ENCODE results near the gene ZACN.

Gene ZACN

DNA sequence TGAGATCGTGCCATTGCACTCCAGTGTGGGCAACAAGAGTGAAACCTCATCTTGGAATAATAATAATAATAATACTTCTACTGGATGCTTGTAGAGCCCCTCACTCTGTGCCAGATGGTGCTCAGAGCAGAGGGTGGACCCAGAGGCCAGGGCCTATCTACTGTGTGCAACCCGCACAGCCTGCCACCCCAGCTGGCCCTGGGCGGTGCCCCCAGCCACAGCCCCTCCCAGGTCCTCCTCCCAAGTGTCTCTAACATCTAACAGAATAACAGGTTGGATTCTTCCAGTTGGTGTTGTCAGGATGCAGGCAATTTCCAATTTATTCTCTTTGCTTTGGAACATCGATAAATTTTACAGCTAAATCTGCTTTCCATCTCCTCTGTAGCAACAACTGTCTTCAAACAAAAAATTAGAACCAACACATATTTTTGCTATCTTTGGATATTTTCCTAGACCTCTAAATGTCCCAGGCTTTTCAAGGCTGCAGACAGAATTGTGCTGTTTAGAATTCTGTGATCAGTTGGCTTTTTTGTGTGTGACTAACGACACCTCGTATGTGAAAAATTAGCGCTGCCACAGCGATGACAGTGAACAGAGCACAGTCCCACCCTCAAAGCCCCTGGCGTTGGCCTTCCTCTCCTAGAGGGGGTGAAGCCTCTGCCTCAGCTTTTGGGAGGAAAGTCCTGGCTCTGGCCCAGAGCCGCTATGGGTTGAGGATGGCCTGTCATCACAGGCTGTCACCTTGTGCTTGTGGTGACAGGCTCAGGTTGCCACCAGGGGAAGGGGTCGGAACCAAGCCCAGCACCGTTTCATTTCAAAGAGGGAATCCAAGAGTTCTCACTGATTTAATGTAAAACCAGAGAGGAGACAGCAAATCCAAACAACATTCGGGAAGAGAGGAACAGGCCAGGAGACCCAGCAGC lies 44.3 kb upstream of the ZACN start:
- TF ChIP-seq, protein P1, sequence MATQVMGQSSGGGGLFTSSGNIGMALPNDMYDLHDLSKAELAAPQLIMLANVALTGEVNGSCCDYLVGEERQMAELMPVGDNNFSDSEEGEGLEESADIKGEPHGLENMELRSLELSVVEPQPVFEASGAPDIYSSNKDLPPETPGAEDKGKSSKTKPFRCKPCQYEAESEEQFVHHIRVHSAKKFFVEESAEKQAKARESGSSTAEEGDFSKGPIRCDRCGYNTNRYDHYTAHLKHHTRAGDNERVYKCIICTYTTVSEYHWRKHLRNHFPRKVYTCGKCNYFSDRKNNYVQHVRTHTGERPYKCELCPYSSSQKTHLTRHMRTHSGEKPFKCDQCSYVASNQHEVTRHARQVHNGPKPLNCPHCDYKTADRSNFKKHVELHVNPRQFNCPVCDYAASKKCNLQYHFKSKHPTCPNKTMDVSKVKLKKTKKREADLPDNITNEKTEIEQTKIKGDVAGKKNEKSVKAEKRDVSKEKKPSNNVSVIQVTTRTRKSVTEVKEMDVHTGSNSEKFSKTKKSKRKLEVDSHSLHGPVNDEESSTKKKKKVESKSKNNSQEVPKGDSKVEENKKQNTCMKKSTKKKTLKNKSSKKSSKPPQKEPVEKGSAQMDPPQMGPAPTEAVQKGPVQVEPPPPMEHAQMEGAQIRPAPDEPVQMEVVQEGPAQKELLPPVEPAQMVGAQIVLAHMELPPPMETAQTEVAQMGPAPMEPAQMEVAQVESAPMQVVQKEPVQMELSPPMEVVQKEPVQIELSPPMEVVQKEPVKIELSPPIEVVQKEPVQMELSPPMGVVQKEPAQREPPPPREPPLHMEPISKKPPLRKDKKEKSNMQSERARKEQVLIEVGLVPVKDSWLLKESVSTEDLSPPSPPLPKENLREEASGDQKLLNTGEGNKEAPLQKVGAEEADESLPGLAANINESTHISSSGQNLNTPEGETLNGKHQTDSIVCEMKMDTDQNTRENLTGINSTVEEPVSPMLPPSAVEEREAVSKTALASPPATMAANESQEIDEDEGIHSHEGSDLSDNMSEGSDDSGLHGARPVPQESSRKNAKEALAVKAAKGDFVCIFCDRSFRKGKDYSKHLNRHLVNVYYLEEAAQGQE (IDR thresholded peaks at IDR 0.05; ENCODE audit: insufficient read depth in 1 of 2, low read depth in 2 of 2, low read length in 2 of 2), result no peak
- TF ChIP-seq TAF1 (IDR thresholded peaks at IDR 0.05; ENCODE audit: borderline replicate concordance, insufficient read depth, low read length), result no peak
- TF ChIP-seq POLR2AphosphoS5 (IDR thresholded peaks at IDR 0.05; ENCODE audit: low read depth, low read length), result no peak
- TF ChIP-seq FOXP2 (optimal IDR thresholded peaks at IDR 0.05; ENCODE audit: borderline replicate concordance, extremely low read depth, extremely low read length, insufficient read depth), result no peak
- no peak for TF ChIP-seq SIN3A (IDR thresholded peaks at IDR 0.05; ENCODE audit: borderline replicate concordance, insufficient read depth, low read length)

DNA sequence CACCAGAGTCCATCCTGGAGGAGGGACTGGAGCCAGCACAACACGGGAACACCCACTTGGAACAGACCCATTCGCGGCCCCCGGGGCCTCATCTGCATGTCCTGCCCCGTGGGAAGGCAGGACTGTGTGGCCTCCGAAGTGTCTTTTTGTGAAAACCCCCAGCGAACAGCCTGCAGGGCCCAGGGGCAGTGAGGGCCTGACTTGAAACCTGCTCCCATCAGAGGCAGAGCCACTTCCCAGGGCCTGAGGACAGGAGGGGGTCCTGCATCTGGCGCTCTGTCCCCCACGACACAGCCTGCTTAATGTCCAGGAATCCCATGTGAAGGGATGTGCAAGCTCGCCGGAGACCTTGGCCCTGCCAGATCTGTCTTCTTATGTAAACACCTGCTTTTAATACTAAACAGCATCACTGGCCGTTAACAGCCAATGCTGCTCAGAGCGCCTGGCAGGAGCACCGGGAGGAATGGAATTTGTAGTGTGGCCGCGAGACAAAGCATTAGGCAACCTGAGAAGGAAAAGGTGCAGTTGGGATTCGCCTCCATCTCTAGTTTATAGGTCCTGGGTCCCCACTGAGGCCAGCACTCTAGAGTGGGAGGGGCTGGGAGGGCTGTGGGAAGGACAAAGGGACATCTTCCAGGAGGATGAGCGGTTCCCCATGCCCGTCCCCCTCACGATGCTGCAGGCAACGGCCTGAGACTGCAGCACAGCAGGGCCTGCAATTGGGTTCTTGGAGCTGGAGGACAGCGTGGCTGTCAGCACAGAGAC lies 42.3 kb upstream of the ZACN start:
- TF ChIP-seq, protein P1 (IDR thresholded peaks at IDR 0.05; ENCODE audit: insufficient read depth in 1 of 2, low read depth in 2 of 2, low read length in 2 of 2), result no peak
- TF ChIP-seq TAF1 (IDR thresholded peaks at IDR 0.05; ENCODE audit: borderline replicate concordance, insufficient read depth, low read length) (no peak), SIN3A (IDR thresholded peaks at IDR 0.05; ENCODE audit: borderline replicate concordance, insufficient read depth, low read length) (no peak), FOXP2 (optimal IDR thresholded peaks at IDR 0.05; ENCODE audit: borderline replicate concordance, extremely low read depth, extremely low read length, insufficient read depth) (no peak), POLR2AphosphoS5 (IDR thresholded peaks at IDR 0.05; ENCODE audit: low read depth, low read length) (no peak)

DNA sequence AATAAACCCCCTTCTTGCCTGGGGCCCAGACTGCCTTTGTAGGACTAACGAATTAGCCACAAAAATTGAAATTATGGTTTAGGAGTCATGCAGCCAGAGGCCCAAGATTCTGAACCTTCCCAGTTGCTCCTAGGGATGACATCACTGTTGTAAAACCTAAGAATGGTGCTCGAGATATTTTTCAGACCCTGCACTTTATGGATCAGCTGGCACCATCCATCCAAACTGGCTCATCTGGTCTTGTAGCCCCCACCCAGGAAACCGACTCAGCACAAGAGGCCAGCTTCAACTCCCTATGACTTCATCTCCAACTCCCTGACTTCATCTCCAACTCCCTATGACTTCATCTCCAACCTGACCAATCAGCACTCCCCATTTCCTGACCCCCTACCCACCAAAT lies 40.9 kb upstream of the ZACN start:
- TF ChIP-seq POLR2AphosphoS5 (IDR thresholded peaks at IDR 0.05; ENCODE audit: low read depth, low read length) (no peak), FOXP2 (optimal IDR thresholded peaks at IDR 0.05; ENCODE audit: borderline replicate concordance, extremely low read depth, extremely low read length, insufficient read depth) (no peak), TAF1 (IDR thresholded peaks at IDR 0.05; ENCODE audit: borderline replicate concordance, insufficient read depth, low read length) (no peak), SIN3A (IDR thresholded peaks at IDR 0.05; ENCODE audit: borderline replicate concordance, insufficient read depth, low read length) (no peak)
- TF ChIP-seq, protein P1 (IDR thresholded peaks at IDR 0.05; ENCODE audit: insufficient read depth in 1 of 2, low read depth in 2 of 2, low read length in 2 of 2), result no peak

DNA sequence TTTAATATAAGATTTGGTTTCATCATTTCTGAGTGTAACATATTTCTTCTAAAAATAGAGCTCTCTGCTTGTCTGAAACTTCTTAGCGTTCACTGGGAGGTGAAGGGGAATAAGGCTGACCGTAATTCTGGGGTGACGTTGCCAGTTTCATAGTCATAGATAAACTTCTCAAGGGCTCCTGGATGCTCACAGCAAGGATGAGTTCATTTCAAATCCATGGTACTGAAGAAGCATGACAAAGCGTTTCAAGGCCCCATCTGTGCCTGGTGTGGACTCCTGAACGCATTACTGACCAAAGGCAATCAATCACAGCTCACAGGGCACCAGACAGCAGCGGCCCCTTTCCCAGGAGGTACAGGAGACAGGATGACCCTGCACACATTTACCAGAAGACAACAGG lies 39.9 kb upstream of the ZACN start:
- TF ChIP-seq, protein P1 (IDR thresholded peaks at IDR 0.05; ENCODE audit: insufficient read depth in 1 of 2, low read depth in 2 of 2, low read length in 2 of 2), result no peak
- TF ChIP-seq SIN3A (IDR thresholded peaks at IDR 0.05; ENCODE audit: borderline replicate concordance, insufficient read depth, low read length), result no peak
- TF ChIP-seq FOXP2 (optimal IDR thresholded peaks at IDR 0.05; ENCODE audit: borderline replicate concordance, extremely low read depth, extremely low read length, insufficient read depth), result no peak
- TF ChIP-seq POLR2AphosphoS5 (IDR thresholded peaks at IDR 0.05; ENCODE audit: low read depth, low read length), result no peak
- TF ChIP-seq TAF1 (IDR thresholded peaks at IDR 0.05; ENCODE audit: borderline replicate concordance, insufficient read depth, low read length), result no peak
